Neural cell (in vitro differentiated cells): Measurements from ENCODE around the gene PRKCE. TPM values are rescaled to one million over a fixed set of nuclear protein-coding genes. Genes with fewer than 3 reads are reported as not detected.

Source experiments
- H2AFZ ChIP-seq: fragments of 200-600, 300-800 bp; sonication (generic), shearing (Covaris generic); 2 replicates; pipeline ENCODE4 v1.6.0; 2014; ENCODE audit warnings: low read depth, mild to moderate bottlenecking, antibody characterized with exemption, low read length, moderate library complexity
- H3F3A ChIP-seq: fragments of 200-600 bp; shearing (Covaris generic); 2 replicates; pipeline ENCODE4 v1.6.1; 2016; ENCODE audit warnings: mild to moderate bottlenecking, moderate library complexity, mixed read lengths, antibody characterized with exemption, low read length; ENCODE audit not compliant: insufficient read depth, poor library complexity, severe bottlenecking
- H3K27ac ChIP-seq: fragments of 200-600, 300-800 bp; sonication (generic), shearing (Covaris generic); 2 replicates; pipeline ENCODE4 v1.5.1; 2014; ENCODE audit warnings: mild to moderate bottlenecking, low read length, moderate library complexity
- H3K27me3 ChIP-seq: fragments of 300-800, 200-600 bp; sonication (generic), shearing (Covaris generic); 2 replicates; pipeline ENCODE4 v1.6.0; 2014; ENCODE audit warnings: mild to moderate bottlenecking, low read depth, low read length, moderate library complexity; ENCODE audit not compliant: insufficient read depth
- H3K36me3 ChIP-seq: fragments of 300-800, 200-600 bp; sonication (generic), shearing (Covaris generic); 2 replicates; pipeline ENCODE4 v1.5.1; 2014; ENCODE audit warnings: mild to moderate bottlenecking, antibody characterized with exemption, low read length, moderate library complexity; ENCODE audit not compliant: insufficient read depth
- H3K4me2 ChIP-seq: fragments of 300-800, 200-600 bp; sonication (generic), shearing (Covaris generic); 2 replicates; pipeline ENCODE4 v1.6.0; 2014; ENCODE audit warnings: mild to moderate bottlenecking, low read length
- H3K4me3 ChIP-seq: fragments of 300-800, 200-600 bp; sonication (generic), shearing (Covaris generic); 2 replicates; pipeline ENCODE4 v1.5.1; 2014; ENCODE audit warnings: mild to moderate bottlenecking, low read length, moderate library complexity
- H3K79me2 ChIP-seq: fragments of 200-600 bp; shearing (Covaris generic); replicated peaks from 2 replicates; pipeline ENCODE4 v1.6.0; 2014; ENCODE audit warnings: mild to moderate bottlenecking, low read length, moderate library complexity; ENCODE audit not compliant: insufficient read depth
- H3K9ac ChIP-seq: fragments of 300-800, 200-600 bp; sonication (generic), shearing (Covaris generic); 2 replicates; pipeline ENCODE4 v1.6.1; 2016; ENCODE audit warnings: mild to moderate bottlenecking, low read length, mixed read lengths
- H3K9me2 ChIP-seq: fragments of 200-600 bp; shearing (Covaris generic); 2 replicates; pipeline ENCODE4 v1.6.1; 2016; ENCODE audit warnings: mild to moderate bottlenecking, low read length, mixed read lengths; ENCODE audit not compliant: insufficient read depth
- H3K9me3 ChIP-seq: fragments of 200-600, 300-800 bp; sonication (generic), shearing (Covaris generic); 2 replicates; pipeline ENCODE4 v1.6.1; 2016; ENCODE audit warnings: mild to moderate bottlenecking, mixed run types, low read length, moderate library complexity, mixed read lengths
- H4K20me1 ChIP-seq: fragments of 200-600 bp; shearing (Covaris generic); 2 replicates; pipeline ENCODE4 v1.6.1; 2016; ENCODE audit warnings: mild to moderate bottlenecking, mixed run types; ENCODE audit not compliant: insufficient read depth
- EP300 ChIP-seq: fragments of 450-650 bp; conservative IDR thresholded peaks from 2 replicates; pipeline ENCODE4 v1.6.1; 2014; ENCODE audit warnings: antibody characterized with exemption, mild to moderate bottlenecking, moderate library complexity; ENCODE audit not compliant: poor library complexity, severe bottlenecking
- EZH2 ChIP-seq: fragments of 200-600, 300-800 bp; shearing (Covaris generic), sonication (generic); IDR thresholded peaks from 2 replicates; pipeline ENCODE4 v1.6.1; 2014; ENCODE audit warnings: antibody characterized with exemption, low read length, borderline replicate concordance, mild to moderate bottlenecking; ENCODE audit not compliant: insufficient read depth, poor library complexity, severe bottlenecking
- MXI1 ChIP-seq: fragments of 450-650 bp; conservative IDR thresholded peaks from 2 replicates; pipeline ENCODE4 v1.6.1; 2014; ENCODE audit warnings: antibody characterized with exemption, mild to moderate bottlenecking; ENCODE audit not compliant: poor library complexity, severe bottlenecking
- POLR2AphosphoS5 ChIP-seq: IDR thresholded peaks from 2 replicates; pipeline ENCODE4 v1.6.1; 2012
- RAD21 ChIP-seq: fragments of 450-650 bp; conservative IDR thresholded peaks from 2 replicates; pipeline ENCODE4 v1.6.1; 2014; ENCODE audit warnings: antibody characterized with exemption, mild to moderate bottlenecking, moderate library complexity
- SMC3 ChIP-seq: fragments of 450-650 bp; conservative IDR thresholded peaks from 2 replicates; pipeline ENCODE4 v1.6.1; 2014; ENCODE audit warnings: antibody characterized with exemption, mild to moderate bottlenecking, moderate library complexity; ENCODE audit not compliant: poor library complexity
- TAF1 ChIP-seq: IDR thresholded peaks from 2 replicates; pipeline ENCODE4 v1.6.1; 2012; ENCODE audit warnings: low read depth
- polyA plus RNA-seq: library from polyadenylated mRNA; depleted of rRNA; stranded (reverse); fragments of >200 nt; gene quantifications from 2 replicates; pipeline ENCODE4 v1.2.3, GENCODE V29; 2014
- TF ChIP-seq, protein P1 (sequence below): fragments of 450-650 bp; IDR thresholded peaks from 2 replicates; pipeline ENCODE4 v1.5.1; 2014; ENCODE audit warnings: antibody characterized with exemption, mild to moderate bottlenecking, moderate library complexity; ENCODE audit not compliant: poor library complexity, severe bottlenecking
- TF ChIP-seq, protein P2 (sequence below): IDR thresholded peaks from 2 replicates; pipeline ENCODE4 v1.6.1; 2012; ENCODE audit warnings: borderline replicate concordance

Gene PRKCE
- polyA plus RNA-seq, 1 donor from 2014 or later, result 5.4 TPM

DNA sequence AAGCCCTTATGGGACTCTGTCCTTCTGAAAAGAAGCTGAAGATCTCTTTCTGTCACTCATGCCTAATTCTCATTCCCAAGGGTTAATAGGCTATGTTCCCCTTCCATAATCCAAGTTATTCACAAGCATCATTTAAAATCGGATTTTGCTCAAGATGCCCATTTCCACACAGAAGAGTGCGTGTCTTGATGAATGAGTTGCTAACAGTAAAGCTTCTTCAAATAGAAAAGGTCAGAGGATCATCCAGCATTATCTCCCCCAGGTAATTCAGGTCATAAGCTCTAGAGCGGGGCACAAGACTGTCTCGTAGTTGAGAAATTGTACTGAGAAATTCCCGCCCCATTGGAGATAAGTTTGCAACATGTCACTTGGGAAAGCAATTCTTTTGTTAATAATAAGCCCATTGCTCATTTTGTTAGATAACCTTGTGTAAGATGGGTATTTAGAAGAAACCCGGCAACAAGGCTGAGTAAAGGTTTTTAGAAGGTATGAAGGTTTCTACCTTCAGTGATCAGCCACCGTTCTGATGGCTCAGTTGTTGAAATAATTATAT lies 355.1 kb downstream of the PRKCE start:
- no peaks in the 10 kb centered on the region for H3F3A ChIP-seq
- H2AFZ ChIP-seq, result no peak overlapping the region
- no peaks in the 10 kb centered on the region for H3K9me3 ChIP-seq
- no peak overlapping the region for H3K4me2 ChIP-seq
- no peaks in the 10 kb centered on the region for H3K79me2 ChIP-seq
- H3K27me3 ChIP-seq, result no peaks in the 10 kb centered on the region
- no peak overlapping the region for H3K4me3 ChIP-seq
- no peaks in the 10 kb centered on the region for H3K9me2 ChIP-seq
- H3K9ac ChIP-seq, result no peak overlapping the region
- TF ChIP-seq POLR2AphosphoS5 (no peak), RAD21 (no peak), EZH2 (no peak), MXI1 (no peak), EP300 (no peak), TAF1 (no peak), SMC3 (no peak)
- TF ChIP-seq, protein P1, sequence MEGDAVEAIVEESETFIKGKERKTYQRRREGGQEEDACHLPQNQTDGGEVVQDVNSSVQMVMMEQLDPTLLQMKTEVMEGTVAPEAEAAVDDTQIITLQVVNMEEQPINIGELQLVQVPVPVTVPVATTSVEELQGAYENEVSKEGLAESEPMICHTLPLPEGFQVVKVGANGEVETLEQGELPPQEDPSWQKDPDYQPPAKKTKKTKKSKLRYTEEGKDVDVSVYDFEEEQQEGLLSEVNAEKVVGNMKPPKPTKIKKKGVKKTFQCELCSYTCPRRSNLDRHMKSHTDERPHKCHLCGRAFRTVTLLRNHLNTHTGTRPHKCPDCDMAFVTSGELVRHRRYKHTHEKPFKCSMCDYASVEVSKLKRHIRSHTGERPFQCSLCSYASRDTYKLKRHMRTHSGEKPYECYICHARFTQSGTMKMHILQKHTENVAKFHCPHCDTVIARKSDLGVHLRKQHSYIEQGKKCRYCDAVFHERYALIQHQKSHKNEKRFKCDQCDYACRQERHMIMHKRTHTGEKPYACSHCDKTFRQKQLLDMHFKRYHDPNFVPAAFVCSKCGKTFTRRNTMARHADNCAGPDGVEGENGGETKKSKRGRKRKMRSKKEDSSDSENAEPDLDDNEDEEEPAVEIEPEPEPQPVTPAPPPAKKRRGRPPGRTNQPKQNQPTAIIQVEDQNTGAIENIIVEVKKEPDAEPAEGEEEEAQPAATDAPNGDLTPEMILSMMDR, result no peak
- TF ChIP-seq, protein P2, sequence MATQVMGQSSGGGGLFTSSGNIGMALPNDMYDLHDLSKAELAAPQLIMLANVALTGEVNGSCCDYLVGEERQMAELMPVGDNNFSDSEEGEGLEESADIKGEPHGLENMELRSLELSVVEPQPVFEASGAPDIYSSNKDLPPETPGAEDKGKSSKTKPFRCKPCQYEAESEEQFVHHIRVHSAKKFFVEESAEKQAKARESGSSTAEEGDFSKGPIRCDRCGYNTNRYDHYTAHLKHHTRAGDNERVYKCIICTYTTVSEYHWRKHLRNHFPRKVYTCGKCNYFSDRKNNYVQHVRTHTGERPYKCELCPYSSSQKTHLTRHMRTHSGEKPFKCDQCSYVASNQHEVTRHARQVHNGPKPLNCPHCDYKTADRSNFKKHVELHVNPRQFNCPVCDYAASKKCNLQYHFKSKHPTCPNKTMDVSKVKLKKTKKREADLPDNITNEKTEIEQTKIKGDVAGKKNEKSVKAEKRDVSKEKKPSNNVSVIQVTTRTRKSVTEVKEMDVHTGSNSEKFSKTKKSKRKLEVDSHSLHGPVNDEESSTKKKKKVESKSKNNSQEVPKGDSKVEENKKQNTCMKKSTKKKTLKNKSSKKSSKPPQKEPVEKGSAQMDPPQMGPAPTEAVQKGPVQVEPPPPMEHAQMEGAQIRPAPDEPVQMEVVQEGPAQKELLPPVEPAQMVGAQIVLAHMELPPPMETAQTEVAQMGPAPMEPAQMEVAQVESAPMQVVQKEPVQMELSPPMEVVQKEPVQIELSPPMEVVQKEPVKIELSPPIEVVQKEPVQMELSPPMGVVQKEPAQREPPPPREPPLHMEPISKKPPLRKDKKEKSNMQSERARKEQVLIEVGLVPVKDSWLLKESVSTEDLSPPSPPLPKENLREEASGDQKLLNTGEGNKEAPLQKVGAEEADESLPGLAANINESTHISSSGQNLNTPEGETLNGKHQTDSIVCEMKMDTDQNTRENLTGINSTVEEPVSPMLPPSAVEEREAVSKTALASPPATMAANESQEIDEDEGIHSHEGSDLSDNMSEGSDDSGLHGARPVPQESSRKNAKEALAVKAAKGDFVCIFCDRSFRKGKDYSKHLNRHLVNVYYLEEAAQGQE, result no peak
- no peak overlapping the region for H3K27ac ChIP-seq
- no peaks in the 10 kb centered on the region for H4K20me1 ChIP-seq
- H3K36me3 ChIP-seq, result no peaks in the 10 kb centered on the region

DNA sequence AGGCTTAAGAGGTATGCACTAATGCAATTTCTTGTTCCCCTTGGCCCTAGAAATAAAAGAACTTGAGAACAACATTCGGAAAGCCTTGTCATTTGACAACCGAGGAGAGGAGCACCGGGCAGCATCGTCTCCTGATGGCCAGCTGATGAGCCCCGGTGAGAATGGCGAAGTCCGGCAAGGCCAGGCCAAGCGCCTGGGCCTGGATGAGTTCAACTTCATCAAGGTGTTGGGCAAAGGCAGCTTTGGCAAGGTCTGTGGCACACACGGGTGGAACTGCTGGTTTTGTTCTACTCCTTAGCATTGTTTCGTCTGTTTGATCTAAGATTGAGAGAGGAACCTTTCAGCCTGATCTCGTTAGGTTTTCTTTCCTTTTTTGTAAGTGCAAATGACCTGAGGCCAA lies 355.9 kb downstream of the PRKCE start:
- Histone ChIP-seq H3K9me2 (no peaks in the 10 kb centered on the region), H3K9ac (no peak overlapping the region), H3F3A (no peaks in the 10 kb centered on the region), H3K79me2 (no peaks in the 10 kb centered on the region), H3K27ac (no peak overlapping the region), H3K36me3 (no peaks in the 10 kb centered on the region), H3K9me3 (no peaks in the 10 kb centered on the region), H2AFZ (no peak overlapping the region), H3K4me3 (no peak overlapping the region), H3K4me2 (no peak overlapping the region), H3K27me3 (no peaks in the 10 kb centered on the region), H4K20me1 (no peaks in the 10 kb centered on the region)
- TF ChIP-seq RAD21 (no peak), POLR2AphosphoS5 (no peak), EZH2 (no peak), SMC3 (no peak), EP300 (no peak), TAF1 (no peak), MXI1 (no peak)
- TF ChIP-seq, protein P2, result no peak
- TF ChIP-seq, protein P1, result no peak
